K562 (cell line): ENCODE results near the gene FUBP3. TPM values are rescaled to one million over a fixed set of nuclear protein-coding genes. Genes with fewer than 3 reads are reported as not detected.
A peak's percentile ranks its signal among the peaks of the same experiment; 100 is the strongest.

Source experiments
- ATAC-seq: fragments of 200-7000 bp; cut with Tn5 transposase; 3 replicates; pipeline ENCODE4 v1.9.1; 2020; ENCODE audit warnings: moderate library complexity
- BruUV-seq: library from RNA; stranded (reverse); fragments of 400-500 nt; replicated peaks from 2 replicates; lab custom pipeline; 2021; lab: Mats Ljungman, UMichigan
- CTCF ChIA-PET: fragments of 300-600 bp; formaldehyde crosslinking; extraction: SDS; loops from one replicate; lab custom pipeline; 2021; ENCODE audit warnings: low intra/inter-chr PET ratio; lab: Yijun Ruan, JAX
- POLR2A ChIA-PET: fragments of 300-600, 350-650 bp; sonication (Branson Sonifier 250); formaldehyde crosslinking; extraction: SDS; loops from one replicate; lab custom pipeline; 2021; ENCODE audit warnings: antibody characterized with exemption, inconsistent platforms; lab: Yijun Ruan, JAX
- DNase-seq, 4 experiments: peaks; one replicate each; pipeline versions ENCODE4 v3.0.0 to v3.0.0-alpha.2; 2011 to 2018; ENCODE audit warnings: low spot score in 3 of 4, mixed read lengths in 3 of 4; ENCODE audit errors: extremely low read depth in 1 of 4
- FAIRE-seq: peaks from 2 replicates; lab custom pipeline; 2011; peaks lifted over from hg19 to GRCh38; lab: Jason Lieb, UNC
- H2AFZ ChIP-seq: 2 replicates; pipeline ENCODE4 v1.6.0; 2011; ENCODE audit warnings: low read depth, low read length, control low read depth, inconsistent platforms
- H3K27ac ChIP-seq: fragments of 200-600 bp; 3 replicates; pipeline ENCODE4 v1.8.0; 2011; ENCODE audit warnings: low read depth, mild to moderate bottlenecking, control low read depth, inconsistent platforms, low read length, moderate library complexity, mixed read lengths; ENCODE audit errors: extremely low read depth
- H3K27me3 ChIP-seq, 2 experiments: fragments of 300-600 bp in 1 of 2; 2 replicates in 1 of 2; 3 replicates in 1 of 2; pipeline versions ENCODE4 v1.6.0 to v1.8.0; 2011; ENCODE audit warnings: inconsistent platforms in 2 of 2, low read length in 2 of 2, mild to moderate bottlenecking in 1 of 2, mixed read lengths in 1 of 2, moderate library complexity in 1 of 2; ENCODE audit not compliant: control insufficient read depth in 2 of 2, insufficient read depth in 2 of 2
- H3K36me3 ChIP-seq: fragments of 300-600 bp; 3 replicates; pipeline ENCODE4 v1.8.0; 2011; ENCODE audit warnings: mild to moderate bottlenecking, low read length, inconsistent platforms; ENCODE audit not compliant: control insufficient read depth, insufficient read depth
- H3K4me1 ChIP-seq, 2 experiments: fragments of 200-600 bp in 1 of 2; replicated peaks in 1 of 2; 2 replicates in 1 of 2; 3 replicates in 1 of 2; pipeline versions ENCODE4 v1.5.1 to v1.8.0; 2011; ENCODE audit warnings: inconsistent platforms in 2 of 2, low read length in 2 of 2, mild to moderate bottlenecking in 1 of 2, mixed read lengths in 1 of 2, moderate library complexity in 1 of 2; ENCODE audit not compliant: control insufficient read depth in 2 of 2, insufficient read depth in 2 of 2
- H3K4me2 ChIP-seq: 2 replicates; pipeline ENCODE4 v1.6.1; 2011; ENCODE audit warnings: low read length, control low read depth, inconsistent platforms, mixed read lengths; ENCODE audit not compliant: insufficient read depth
- H3K4me3 ChIP-seq: fragments of 200-600 bp; sonication (generic), shearing (Covaris generic); 2 replicates; pipeline ENCODE4 v1.5.1; 2016; ENCODE audit warnings: control low read depth, inconsistent platforms
- H3K79me2 ChIP-seq: fragments of 200-600 bp; 3 replicates; pipeline ENCODE4 v1.8.0; 2011; ENCODE audit warnings: low read length, inconsistent platforms; ENCODE audit not compliant: control insufficient read depth, insufficient read depth
- H3K9ac ChIP-seq, 2 experiments: 2 replicates each; pipeline versions ENCODE4 v1.6.0 to v1.6.1; 2011; ENCODE audit warnings: low read depth in 2 of 2, low read length in 2 of 2, control low read depth in 1 of 2, inconsistent platforms in 1 of 2, mild to moderate bottlenecking in 1 of 2, mixed read lengths in 1 of 2; ENCODE audit not compliant: insufficient read depth in 1 of 2
- H3K9me1 ChIP-seq: one replicate; pipeline ENCODE4 v1.6.0; 2011; ENCODE audit warnings: inconsistent platforms, mild to moderate bottlenecking, low read length, moderate library complexity; ENCODE audit not compliant: control insufficient read depth, insufficient read depth
- H3K9me3 ChIP-seq: replicated peaks from 2 replicates; pipeline ENCODE4 v1.5.1; 2011; ENCODE audit warnings: low read depth, low read length, inconsistent platforms; ENCODE audit not compliant: control insufficient read depth, insufficient read depth
- H4K20me1 ChIP-seq: replicated peaks from 2 replicates; pipeline ENCODE4 v1.6.1; 2011; ENCODE audit warnings: low read length, inconsistent platforms, mixed read lengths; ENCODE audit not compliant: control insufficient read depth, insufficient read depth
- CBX5 ChIP-seq: IDR thresholded peaks from 2 replicates; pipeline ENCODE4 v1.6.1; 2014; ENCODE audit warnings: low read depth, borderline replicate concordance
- NR2C1 ChIP-seq, 2 experiments: fragments of 450-650 bp; IDR thresholded peaks; 2 replicates each; pipeline ENCODE4 v1.6.1; 2017; ENCODE audit warnings: mild to moderate bottlenecking in 2 of 2, antibody characterized with exemption in 1 of 2, inconsistent platforms in 1 of 2, missing compliant biosample characterization in 1 of 2, missing genetic modification characterization in 1 of 2
- POLR2G ChIP-seq: fragments of 200-400 bp; formaldehyde crosslinking; IDR thresholded peaks from 2 replicates; pipeline ENCODE4 v1.6.1; 2017; ENCODE audit warnings: low read depth, mild to moderate bottlenecking, antibody characterized with exemption, low read length, moderate library complexity
- ZNF24 ChIP-seq: fragments of 450-650 bp; IDR thresholded peaks from 2 replicates; pipeline ENCODE4 v1.6.1; 2016
- WGBS: fragments of 100-300 bp; shearing (Covaris generic); methylation state at CpG from one replicate; pipeline ENCODE4 v1.1.6; 2016; ENCODE audit warnings: low coverage, mixed read lengths; ENCODE audit not compliant: insufficient coverage; ENCODE audit errors: missing lambda C conversion rate; 5-methylcytosine and 5-hydroxymethylcytosine counted together
- in situ Hi-C: fragments of 300-500 bp; cut with MboI; formaldehyde crosslinking; loops from 4 replicates; pipeline ENCODE4 v1.15.0; 2018; ENCODE audit warnings: inconsistent platforms, mixed read lengths
- intact Hi-C: fragments of 100-400 bp; cut with micrococcal nuclease; formaldehyde crosslinking; loops from 2 replicates; pipeline ENCODE4 v1.14.2; 2022
- polyA plus RNA-seq, 8 experiments: library from polyadenylated mRNA; depleted of rRNA in 4 of 8; stranded (reverse) in 5 of 8; unstranded in 3 of 8; fragments of >200 nt; fragmentation: Nextera tagmentation in 2 of 8; fragmentation: Illumina TruSeq in 1 of 8; extraction: Ambion mirVana in 2 of 8; extraction: Trizol in 1 of 8; gene quantifications; 2 replicates each; pipeline versions ENCODE4 v1.2.1 to v1.2.3, GENCODE V29; 2011 to 2014; ENCODE audit warnings: inconsistent platforms in 1 of 8, missing spikeins in 1 of 8
- total RNA-seq, 7 experiments: library from RNA; depleted of rRNA in 6 of 7; stranded (reverse); fragments of >200 nt in 6 of 7; fragmentation: Illumina TruSeq in 2 of 7; extraction: Trizol in 2 of 7; gene quantifications; 2 replicates each; pipeline versions ENCODE4 v1.2.1 to v1.2.3, GENCODE V29; 2011 to 2021; ENCODE audit warnings: low replicate concordance in 1 of 7
- TF ChIP-seq, protein P1 (sequence below): fragments of 450-650 bp; IDR thresholded peaks from 2 replicates; pipeline ENCODE4 v1.6.1; 2016; ENCODE audit warnings: mild to moderate bottlenecking, moderate library complexity

FUBP3 gene
- total and polyA plus RNA-seq, 9 of the 15 experiments (the other 6 are each of a cell fraction or from before 2014, with no cell fraction given), result 3.0 to 64.0 (median 48.1) TPM

DNA sequence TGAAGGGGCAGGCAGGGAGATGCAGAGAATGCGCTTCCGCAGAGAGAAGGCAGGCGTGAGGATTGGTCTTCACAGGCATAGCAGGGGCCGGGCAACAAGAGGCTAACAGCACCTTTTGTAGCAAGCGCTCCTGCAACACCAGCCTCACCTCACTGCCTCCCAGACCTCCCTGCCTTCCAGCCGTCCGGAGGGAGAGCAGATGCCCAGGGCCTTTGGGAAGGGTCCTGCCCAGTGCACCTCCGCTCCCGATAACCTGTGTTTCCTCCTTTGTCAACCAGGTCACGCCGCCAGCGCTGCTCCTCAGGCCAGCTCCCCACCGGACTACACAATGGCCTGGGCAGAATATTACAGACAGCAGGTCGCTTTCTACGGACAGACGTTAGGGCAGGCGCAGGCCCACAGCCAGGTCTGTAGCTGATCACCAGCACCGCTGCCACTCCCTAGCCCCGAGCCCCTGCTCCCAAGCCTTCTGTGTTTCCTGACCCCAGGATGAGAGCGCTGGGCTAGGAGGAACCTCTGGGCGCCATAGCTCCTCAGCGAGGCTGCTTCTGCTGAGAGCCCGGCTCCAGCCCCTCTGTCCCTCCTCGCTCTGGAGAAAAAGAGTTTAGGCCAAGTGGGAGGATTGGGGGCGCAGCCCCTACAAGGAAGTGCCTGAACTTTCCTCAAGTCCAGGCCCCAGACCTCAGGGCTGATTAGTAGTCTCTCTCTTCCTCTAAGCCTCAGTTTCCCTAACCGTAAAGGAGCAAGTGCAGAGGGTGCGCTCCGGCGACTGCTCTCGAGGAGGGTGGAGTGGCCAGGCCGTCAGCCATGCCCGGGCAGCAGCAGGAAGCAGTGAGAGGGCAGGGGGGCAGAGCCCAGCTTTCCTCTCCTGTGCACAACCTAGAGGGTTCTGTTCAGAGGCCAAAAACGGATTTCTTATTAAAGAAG is 56.6 kb downstream of the FUBP3 start:
- no peak for DNase-seq
- intact Hi-C loops, result no loop called here
- H3K36me3 ChIP-seq, result peaks cover 63% of the 10 kb centered on the region; the same call in 2 of the 3 replicates

More for the DNA sequence above, 56.6 kb downstream of the FUBP3 start:
- Histone ChIP-seq H3K27me3 (no peaks in the 10 kb centered on the region), H3K4me1 (peaks cover 0 to 11% of the 10 kb centered on the region in 2 experiments; a peak in 1 of 5 replicates), H3K9me3 (no peaks in the 10 kb centered on the region), H2AFZ (no peak overlapping the region), H3K27ac (no peak overlapping the region), H3K79me2 (no peaks in the 10 kb centered on the region), H4K20me1 (no peaks in the 10 kb centered on the region), H3K4me2 (no peak overlapping the region), H3K4me3 (no peak overlapping the region), H3K9ac (no peak overlapping the region), H3K9me1 (peaks cover 4% of the 10 kb centered on the region)
- TF ChIP-seq CBX5 (no peak), ZNF24 (no peak), NR2C1 (IDR thresholded peaks at IDR 0.05) (no peak), NR2C1 (tag; IDR thresholded peaks at IDR 0.05) (no peak), POLR2G (peak; percentile 38; the same call in 1 of the 2 replicates)
- TF ChIP-seq, protein P1, sequence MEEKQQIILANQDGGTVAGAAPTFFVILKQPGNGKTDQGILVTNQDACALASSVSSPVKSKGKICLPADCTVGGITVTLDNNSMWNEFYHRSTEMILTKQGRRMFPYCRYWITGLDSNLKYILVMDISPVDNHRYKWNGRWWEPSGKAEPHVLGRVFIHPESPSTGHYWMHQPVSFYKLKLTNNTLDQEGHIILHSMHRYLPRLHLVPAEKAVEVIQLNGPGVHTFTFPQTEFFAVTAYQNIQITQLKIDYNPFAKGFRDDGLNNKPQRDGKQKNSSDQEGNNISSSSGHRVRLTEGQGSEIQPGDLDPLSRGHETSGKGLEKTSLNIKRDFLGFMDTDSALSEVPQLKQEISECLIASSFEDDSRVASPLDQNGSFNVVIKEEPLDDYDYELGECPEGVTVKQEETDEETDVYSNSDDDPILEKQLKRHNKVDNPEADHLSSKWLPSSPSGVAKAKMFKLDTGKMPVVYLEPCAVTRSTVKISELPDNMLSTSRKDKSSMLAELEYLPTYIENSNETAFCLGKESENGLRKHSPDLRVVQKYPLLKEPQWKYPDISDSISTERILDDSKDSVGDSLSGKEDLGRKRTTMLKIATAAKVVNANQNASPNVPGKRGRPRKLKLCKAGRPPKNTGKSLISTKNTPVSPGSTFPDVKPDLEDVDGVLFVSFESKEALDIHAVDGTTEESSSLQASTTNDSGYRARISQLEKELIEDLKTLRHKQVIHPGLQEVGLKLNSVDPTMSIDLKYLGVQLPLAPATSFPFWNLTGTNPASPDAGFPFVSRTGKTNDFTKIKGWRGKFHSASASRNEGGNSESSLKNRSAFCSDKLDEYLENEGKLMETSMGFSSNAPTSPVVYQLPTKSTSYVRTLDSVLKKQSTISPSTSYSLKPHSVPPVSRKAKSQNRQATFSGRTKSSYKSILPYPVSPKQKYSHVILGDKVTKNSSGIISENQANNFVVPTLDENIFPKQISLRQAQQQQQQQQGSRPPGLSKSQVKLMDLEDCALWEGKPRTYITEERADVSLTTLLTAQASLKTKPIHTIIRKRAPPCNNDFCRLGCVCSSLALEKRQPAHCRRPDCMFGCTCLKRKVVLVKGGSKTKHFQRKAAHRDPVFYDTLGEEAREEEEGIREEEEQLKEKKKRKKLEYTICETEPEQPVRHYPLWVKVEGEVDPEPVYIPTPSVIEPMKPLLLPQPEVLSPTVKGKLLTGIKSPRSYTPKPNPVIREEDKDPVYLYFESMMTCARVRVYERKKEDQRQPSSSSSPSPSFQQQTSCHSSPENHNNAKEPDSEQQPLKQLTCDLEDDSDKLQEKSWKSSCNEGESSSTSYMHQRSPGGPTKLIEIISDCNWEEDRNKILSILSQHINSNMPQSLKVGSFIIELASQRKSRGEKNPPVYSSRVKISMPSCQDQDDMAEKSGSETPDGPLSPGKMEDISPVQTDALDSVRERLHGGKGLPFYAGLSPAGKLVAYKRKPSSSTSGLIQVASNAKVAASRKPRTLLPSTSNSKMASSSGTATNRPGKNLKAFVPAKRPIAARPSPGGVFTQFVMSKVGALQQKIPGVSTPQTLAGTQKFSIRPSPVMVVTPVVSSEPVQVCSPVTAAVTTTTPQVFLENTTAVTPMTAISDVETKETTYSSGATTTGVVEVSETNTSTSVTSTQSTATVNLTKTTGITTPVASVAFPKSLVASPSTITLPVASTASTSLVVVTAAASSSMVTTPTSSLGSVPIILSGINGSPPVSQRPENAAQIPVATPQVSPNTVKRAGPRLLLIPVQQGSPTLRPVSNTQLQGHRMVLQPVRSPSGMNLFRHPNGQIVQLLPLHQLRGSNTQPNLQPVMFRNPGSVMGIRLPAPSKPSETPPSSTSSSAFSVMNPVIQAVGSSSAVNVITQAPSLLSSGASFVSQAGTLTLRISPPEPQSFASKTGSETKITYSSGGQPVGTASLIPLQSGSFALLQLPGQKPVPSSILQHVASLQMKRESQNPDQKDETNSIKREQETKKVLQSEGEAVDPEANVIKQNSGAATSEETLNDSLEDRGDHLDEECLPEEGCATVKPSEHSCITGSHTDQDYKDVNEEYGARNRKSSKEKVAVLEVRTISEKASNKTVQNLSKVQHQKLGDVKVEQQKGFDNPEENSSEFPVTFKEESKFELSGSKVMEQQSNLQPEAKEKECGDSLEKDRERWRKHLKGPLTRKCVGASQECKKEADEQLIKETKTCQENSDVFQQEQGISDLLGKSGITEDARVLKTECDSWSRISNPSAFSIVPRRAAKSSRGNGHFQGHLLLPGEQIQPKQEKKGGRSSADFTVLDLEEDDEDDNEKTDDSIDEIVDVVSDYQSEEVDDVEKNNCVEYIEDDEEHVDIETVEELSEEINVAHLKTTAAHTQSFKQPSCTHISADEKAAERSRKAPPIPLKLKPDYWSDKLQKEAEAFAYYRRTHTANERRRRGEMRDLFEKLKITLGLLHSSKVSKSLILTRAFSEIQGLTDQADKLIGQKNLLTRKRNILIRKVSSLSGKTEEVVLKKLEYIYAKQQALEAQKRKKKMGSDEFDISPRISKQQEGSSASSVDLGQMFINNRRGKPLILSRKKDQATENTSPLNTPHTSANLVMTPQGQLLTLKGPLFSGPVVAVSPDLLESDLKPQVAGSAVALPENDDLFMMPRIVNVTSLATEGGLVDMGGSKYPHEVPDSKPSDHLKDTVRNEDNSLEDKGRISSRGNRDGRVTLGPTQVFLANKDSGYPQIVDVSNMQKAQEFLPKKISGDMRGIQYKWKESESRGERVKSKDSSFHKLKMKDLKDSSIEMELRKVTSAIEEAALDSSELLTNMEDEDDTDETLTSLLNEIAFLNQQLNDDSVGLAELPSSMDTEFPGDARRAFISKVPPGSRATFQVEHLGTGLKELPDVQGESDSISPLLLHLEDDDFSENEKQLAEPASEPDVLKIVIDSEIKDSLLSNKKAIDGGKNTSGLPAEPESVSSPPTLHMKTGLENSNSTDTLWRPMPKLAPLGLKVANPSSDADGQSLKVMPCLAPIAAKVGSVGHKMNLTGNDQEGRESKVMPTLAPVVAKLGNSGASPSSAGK, result no peak
- ATAC-seq, result no peak
- in situ Hi-C loops, result no loop called here
- 93% methylated on average over 24 of the region's 33 CpGs for WGBS
- ChIA-PET CTCF (no interaction called here), POLR2A (interaction anchor here (0.6 kb wide), 1 partner anchor 210 kb away, joined by 3 read pairs; no protein-coding TSS in a partner anchor)
- no TSS peak for BruUV-seq
- no peak for FAIRE-seq
